OCI-LY3 (cell line): ENCODE measurements around the gene OPN3.

Experiments
- CTCF ChIP-seq: fragments of 200-600, 300-600 bp; sonication (generic); IDR thresholded peaks from 2 replicates; pipeline ENCODE4 v1.5.1; 2014; ENCODE audit warnings: antibody characterized with exemption, low read length, low read depth
- EZH2phosphoT487 ChIP-seq: fragments of 200-600 bp; shearing (Covaris generic); IDR thresholded peaks from 2 replicates; pipeline ENCODE4 v1.6.1; 2018; ENCODE audit warnings: antibody characterized with exemption, mixed run types, low read depth

GRCh38 chr1:241638909-241639622 is 1.1 kb downstream of the OPN3 start:
- TF ChIP-seq EZH2phosphoT487 (no peak), CTCF (no peak)
